HCT116 (cell line): ENCODE data around the gene PPP6R3. TPM values are rescaled to one million over a fixed set of nuclear protein-coding genes. Genes with fewer than 3 reads are reported as not detected.

Experiments used
- ATAC-seq: fragments of 200-7000 bp; cut with Tn5 transposase; 2 replicates; pipeline ENCODE4 v1.9.1; 2020; ENCODE audit warnings: mild to moderate bottlenecking, moderate library complexity
- BruUV-seq: library from RNA; stranded (reverse); fragments of 400-500 nt; replicated peaks from 2 replicates; lab custom pipeline; 2021; lab: Mats Ljungman, UMichigan
- CTCF ChIA-PET: fragments of 300-600 bp; sonication (Branson Sonifier 250); formaldehyde crosslinking; loops from one replicate; lab custom pipeline; 2021; ENCODE audit warnings: antibody characterized with exemption; lab: Charles Lee
- POLR2A ChIA-PET: fragments of 300-600, 350-600 bp; sonication (Branson Sonifier 250); formaldehyde crosslinking; loops from one replicate; lab custom pipeline; 2021; ENCODE audit warnings: antibody characterized with exemption; lab: Charles Lee
- RAD21 ChIA-PET, 2 experiments: fragments of 300-600 bp; sonication (Branson Sonifier 250); formaldehyde crosslinking; loops; one replicate each; lab custom pipeline; 2023; ENCODE audit warnings: low total read pairs in 2 of 2; ENCODE audit not compliant: uncharacterized antibody in 2 of 2, unreplicated experiment in 2 of 2, low non-redundant PET in 1 of 2; lab: Charles Lee
- DNase-seq: peaks from one replicate; pipeline ENCODE4 v3.0.0-alpha.2; 2010; ENCODE audit warnings: low read depth, low spot score
- H2AFZ ChIP-seq: fragments of 200-600 bp; shearing (Covaris generic), sonication (generic); 2 replicates; pipeline ENCODE4 v1.6.1; 2017; ENCODE audit warnings: low read depth, mixed run types, mixed read lengths, antibody characterized with exemption, low read length; ENCODE audit not compliant: poor library complexity, severe bottlenecking
- H3K27ac ChIP-seq: 2 replicates; pipeline ENCODE4 v1.5.1; 2012; ENCODE audit warnings: low read depth, low read length
- H3K27me3 ChIP-seq: fragments of 200-600 bp; sonication (generic); 2 replicates; pipeline ENCODE4 v1.6.1; 2016; ENCODE audit warnings: mixed run types, low read length, mixed read lengths; ENCODE audit not compliant: insufficient read depth
- H3K36me3 ChIP-seq, 2 experiments: fragments of 200-500 bp in 1 of 2; fragments of 200-600 bp in 1 of 2; sonication (Bioruptor generic) in 1 of 2; sonication (generic) in 1 of 2; 2 replicates each; pipeline versions ENCODE4 v1.5.1 to v1.6.1; 2014 to 2016; ENCODE audit warnings: low read length in 2 of 2, inconsistent platforms in 1 of 2, mixed read lengths in 1 of 2, mixed run types in 1 of 2; ENCODE audit not compliant: insufficient read depth in 2 of 2, control insufficient read depth in 1 of 2
- H3K4me1 ChIP-seq, 2 experiments: fragments of 200-600 bp in 1 of 2; sonication (generic) in 1 of 2; 2 replicates each; pipeline versions ENCODE4 v1.5.1 to v1.6.1; 2012 to 2017; ENCODE audit warnings: low read length in 2 of 2, inconsistent platforms in 1 of 2, mild to moderate bottlenecking in 1 of 2, mixed read lengths in 1 of 2, mixed run types in 1 of 2, moderate library complexity in 1 of 2; ENCODE audit not compliant: insufficient read depth in 2 of 2, control insufficient read depth in 1 of 2
- H3K4me2 ChIP-seq: fragments of 200-600 bp; sonication (generic); 2 replicates; pipeline ENCODE4 v1.6.1; 2017; ENCODE audit warnings: mixed run types, low read length, mixed read lengths
- H3K4me3 ChIP-seq, 2 experiments: fragments of 200-600 bp in 1 of 2; sonication (generic) in 1 of 2; replicated peaks in 1 of 2; 2 replicates each; pipeline ENCODE4 v1.5.1; 2011 to 2016; ENCODE audit warnings: low read length in 2 of 2, control low read depth in 1 of 2, low read depth in 1 of 2, mild to moderate bottlenecking in 1 of 2, mixed read lengths in 1 of 2, mixed run types in 1 of 2
- H3K79me2 ChIP-seq: fragments of 200-600 bp; sonication (generic); 2 replicates; pipeline ENCODE4 v1.6.1; 2017; ENCODE audit warnings: mild to moderate bottlenecking, mixed run types, low read length, moderate library complexity, mixed read lengths; ENCODE audit not compliant: insufficient read depth
- H3K9ac ChIP-seq: fragments of 200-600 bp; sonication (generic); 2 replicates; pipeline ENCODE4 v1.6.1; 2016; ENCODE audit warnings: low read length, mixed read lengths
- H3K9me2 ChIP-seq: fragments of 200-600 bp; sonication (generic), shearing (Covaris generic); 2 replicates; pipeline ENCODE4 v1.6.1; 2017; ENCODE audit warnings: mixed run types, mild to moderate bottlenecking, moderate library complexity; ENCODE audit not compliant: insufficient read depth
- H3K9me3 ChIP-seq, 2 experiments: fragments of 200-500 bp in 1 of 2; fragments of 200-600 bp in 1 of 2; sonication (Bioruptor generic) in 1 of 2; sonication (generic) in 1 of 2; 2 replicates each; pipeline ENCODE4 v1.6.1; 2014 to 2017; ENCODE audit warnings: low read length in 2 of 2, mixed read lengths in 2 of 2, inconsistent platforms in 1 of 2, low read depth in 1 of 2, mild to moderate bottlenecking in 1 of 2, mixed run types in 1 of 2, moderate library complexity in 1 of 2; ENCODE audit not compliant: control insufficient read depth in 1 of 2, insufficient read depth in 1 of 2
- H4K20me1 ChIP-seq: fragments of 200-600 bp; sonication (generic), shearing (Covaris generic); 2 replicates; pipeline ENCODE4 v1.6.1; 2017; ENCODE audit warnings: mixed run types, mild to moderate bottlenecking, moderate library complexity; ENCODE audit not compliant: insufficient read depth
- CBX3 ChIP-seq: IDR thresholded peaks from 2 replicates; pipeline ENCODE4 v1.6.1; 2012; ENCODE audit warnings: low read depth
- MAX ChIP-seq: IDR thresholded peaks from 2 replicates; pipeline ENCODE4 v1.6.1; 2012
- POLR2A ChIP-seq: IDR thresholded peaks from 2 replicates; pipeline ENCODE4 v1.7.0; 2011; ENCODE audit warnings: borderline replicate concordance; ENCODE audit not compliant: insufficient read depth, insufficient read length; ENCODE audit errors: extremely low read depth
- RAD21 ChIP-seq: IDR thresholded peaks from 2 replicates; pipeline ENCODE4 v1.6.1; 2012; ENCODE audit warnings: low read depth, mild to moderate bottlenecking
- REST ChIP-seq: IDR thresholded peaks from 2 replicates; pipeline ENCODE4 v1.6.1; 2012; ENCODE audit warnings: low read depth
- SIN3A ChIP-seq: IDR thresholded peaks from 2 replicates; pipeline ENCODE4 v1.6.1; 2012; ENCODE audit warnings: low read depth
- TCF7L2 ChIP-seq: IDR thresholded peaks from 2 replicates; pipeline ENCODE4 v1.7.0; 2011; ENCODE audit warnings: borderline replicate concordance, inconsistent platforms; ENCODE audit not compliant: insufficient read depth, insufficient read length; ENCODE audit errors: extremely low read depth
- YY1 ChIP-seq: IDR thresholded peaks from 2 replicates; pipeline ENCODE4 v1.6.1; 2011; ENCODE audit warnings: low read length, low read depth, moderate library complexity, mild to moderate bottlenecking; ENCODE audit not compliant: insufficient replicate concordance; ENCODE audit errors: extremely low read depth
- intact Hi-C: fragments of 100-400 bp; cut with micrococcal nuclease; formaldehyde crosslinking; loops from 2 replicates; pipeline ENCODE4 v1.10.0; 2022
- total RNA-seq: library from RNA; stranded (reverse); gene quantifications from one replicate; pipeline ENCODE4 v1.2.1, GENCODE V29; 2021; ENCODE audit not compliant: unreplicated experiment
- TF ChIP-seq, protein P1 (sequence below): IDR thresholded peaks from 2 replicates; pipeline ENCODE4 v1.6.1; 2011; ENCODE audit warnings: mild to moderate bottlenecking, low read length, moderate library complexity; ENCODE audit not compliant: insufficient replicate concordance; ENCODE audit errors: extremely low read depth

Gene PPP6R3
- total RNA-seq, 1 experiment from 2014 or later = 113 TPM

- CTCF ChIA-PET = no interaction called here
- Histone ChIP-seq H3K9me3 (no peaks in the 10 kb centered on the region), H3K79me2 (peaks cover 67% of the 10 kb centered on the region), H3K36me3 (peaks cover 29 to 30% of the 10 kb centered on the region in 2 experiments; a peak in 3 of 4 replicates), H3K9me2 (no peaks in the 10 kb centered on the region)
- intact Hi-C loops = no loop called here
- TF ChIP-seq MAX (no peak), YY1 (no peak), POLR2A (no peak), TCF7L2 (no peak), REST (no peak), CBX3 (no peak), RAD21 (no peak), SIN3A (no peak)
- TF ChIP-seq, protein P1, sequence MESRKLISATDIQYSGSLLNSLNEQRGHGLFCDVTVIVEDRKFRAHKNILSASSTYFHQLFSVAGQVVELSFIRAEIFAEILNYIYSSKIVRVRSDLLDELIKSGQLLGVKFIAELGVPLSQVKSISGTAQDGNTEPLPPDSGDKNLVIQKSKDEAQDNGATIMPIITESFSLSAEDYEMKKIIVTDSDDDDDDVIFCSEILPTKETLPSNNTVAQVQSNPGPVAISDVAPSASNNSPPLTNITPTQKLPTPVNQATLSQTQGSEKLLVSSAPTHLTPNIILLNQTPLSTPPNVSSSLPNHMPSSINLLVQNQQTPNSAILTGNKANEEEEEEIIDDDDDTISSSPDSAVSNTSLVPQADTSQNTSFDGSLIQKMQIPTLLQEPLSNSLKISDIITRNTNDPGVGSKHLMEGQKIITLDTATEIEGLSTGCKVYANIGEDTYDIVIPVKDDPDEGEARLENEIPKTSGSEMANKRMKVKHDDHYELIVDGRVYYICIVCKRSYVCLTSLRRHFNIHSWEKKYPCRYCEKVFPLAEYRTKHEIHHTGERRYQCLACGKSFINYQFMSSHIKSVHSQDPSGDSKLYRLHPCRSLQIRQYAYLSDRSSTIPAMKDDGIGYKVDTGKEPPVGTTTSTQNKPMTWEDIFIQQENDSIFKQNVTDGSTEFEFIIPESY = no peak
- TF ChIP-seq, all 23 proteins: peak for 0
- no peak overlapping the region for H3K4me3 ChIP-seq
- DNase-seq (no peak), ATAC-seq (no peak)
- H3K27me3 ChIP-seq = no peaks in the 10 kb centered on the region
- no peak overlapping the region for H3K27ac ChIP-seq
- no peak overlapping the region for H2AFZ ChIP-seq
- RAD21 ChIA-PET = no interaction called here
- no peak overlapping the region for H3K4me2 ChIP-seq
- H3K9ac ChIP-seq = no peak overlapping the region
- H3K4me1 ChIP-seq = no peaks in the 10 kb centered on the region
- POLR2A ChIA-PET = no interaction called here
- no TSS peak for BruUV-seq
- H4K20me1 ChIP-seq = peaks cover 5% of the 10 kb centered on the region; the same call in 1 of the 2 replicates
Observed at GRCh38 chr11:68570691-68571090, 110.1 kb downstream of the PPP6R3 start.
